SK-N-SH (cell line): ENCODE data around the gene ARFIP1. TPM values are rescaled to one million over a fixed set of nuclear protein-coding genes. Genes with fewer than 3 reads are reported as not detected.

ENCODE experiments used
- CTCF ChIA-PET: fragments of 300-600, 350-600 bp; formaldehyde crosslinking; extraction: SDS; loops from one replicate; lab custom pipeline; 2021; lab: Yijun Ruan, JAX
- POLR2A ChIA-PET: fragments of 350-600 bp; sonication (Branson Sonifier 250); formaldehyde crosslinking; extraction: SDS; loops from one replicate; lab custom pipeline; 2020; ENCODE audit warnings: antibody characterized with exemption, inconsistent platforms; lab: Yijun Ruan, JAX
- DNase-seq: peaks from one replicate; pipeline ENCODE4 v3.0.0; 2012
- H2AFZ ChIP-seq: fragments of 200-600 bp; sonication (generic); 2 replicates; pipeline ENCODE4 v1.8.1; 2016; ENCODE audit warnings: antibody characterized with exemption, mild to moderate bottlenecking, low read depth
- H3F3A ChIP-seq: fragments of 200-600 bp; sonication (generic); replicated peaks from 2 replicates; pipeline ENCODE3; 2016; ENCODE audit warnings: antibody characterized with exemption, mild to moderate bottlenecking; ENCODE audit not compliant: insufficient read depth
- H3K27ac ChIP-seq, 2 experiments: fragments of 200-500 bp in 1 of 2; fragments of 200-600 bp in 1 of 2; sonication (Bioruptor generic) in 1 of 2; sonication (generic), shearing (Covaris generic) in 1 of 2; 2 replicates each; pipeline versions ENCODE4 v1.5.1 to v1.6.1; 2014 to 2016; ENCODE audit warnings: low read depth in 2 of 2, inconsistent platforms in 1 of 2, low read length in 1 of 2, mild to moderate bottlenecking in 1 of 2, mixed read lengths in 1 of 2
- H3K27me3 ChIP-seq: fragments of 200-600 bp; sonication (generic), shearing (Covaris generic); 2 replicates; pipeline ENCODE4 v1.6.1; 2016; ENCODE audit warnings: mixed run types; ENCODE audit not compliant: insufficient read depth
- H3K36me3 ChIP-seq, 2 experiments: fragments of 200-500 bp in 1 of 2; fragments of 200-600 bp in 1 of 2; sonication (Bioruptor generic) in 1 of 2; sonication (generic) in 1 of 2; replicated peaks in 1 of 2; 2 replicates each; pipeline versions ENCODE3 to v1.5.1; 2014 to 2016; ENCODE audit warnings: low read length in 1 of 2, mild to moderate bottlenecking in 1 of 2; ENCODE audit not compliant: insufficient read depth in 2 of 2, control insufficient read depth in 1 of 2
- H3K4me1 ChIP-seq, 2 experiments: fragments of 200-500 bp in 1 of 2; fragments of 200-600 bp in 1 of 2; sonication (Bioruptor generic) in 1 of 2; sonication (generic), shearing (Covaris generic) in 1 of 2; 2 replicates each; pipeline versions ENCODE4 v1.5.1 to v1.6.1; 2014 to 2016; ENCODE audit warnings: low read depth in 1 of 2, low read length in 1 of 2, mixed run types in 1 of 2; ENCODE audit not compliant: insufficient read depth in 2 of 2, control insufficient read depth in 1 of 2
- H3K4me2 ChIP-seq: fragments of 200-600 bp; sonication (generic), shearing (Covaris generic); 2 replicates; pipeline ENCODE4 v1.6.1; 2017; ENCODE audit warnings: mixed run types
- H3K4me3 ChIP-seq, 2 experiments: fragments of 200-500 bp in 1 of 2; fragments of 200-600 bp in 1 of 2; sonication (Bioruptor generic) in 1 of 2; sonication (generic), shearing (Covaris generic) in 1 of 2; 2 replicates each; pipeline versions ENCODE4 v1.5.1 to v1.8.1; 2014 to 2016; ENCODE audit warnings: low read depth in 2 of 2, inconsistent platforms in 1 of 2, low read length in 1 of 2, mild to moderate bottlenecking in 1 of 2, mixed read lengths in 1 of 2, moderate library complexity in 1 of 2
- H3K79me2 ChIP-seq: fragments of 200-600 bp; sonication (generic); 2 replicates; pipeline ENCODE4 v1.8.1; 2017; ENCODE audit warnings: mild to moderate bottlenecking; ENCODE audit not compliant: insufficient read depth
- H3K9ac ChIP-seq: fragments of 200-600 bp; sonication (generic); 2 replicates; pipeline ENCODE4 v1.6.1; 2017; ENCODE audit warnings: mixed run types
- H3K9me2 ChIP-seq: fragments of 200-600 bp; sonication (generic); 2 replicates; pipeline ENCODE4 v1.6.1; 2017; ENCODE audit warnings: mixed run types
- H3K9me3 ChIP-seq: fragments of 200-600 bp; sonication (generic); 2 replicates; pipeline ENCODE4 v1.6.1; 2017; ENCODE audit warnings: mixed run types, mild to moderate bottlenecking, moderate library complexity
- H4K20me1 ChIP-seq: fragments of 200-600 bp; sonication (generic); 2 replicates; pipeline ENCODE4 v1.6.1; 2017; ENCODE audit warnings: mild to moderate bottlenecking, mixed run types; ENCODE audit not compliant: insufficient read depth
- ELF1 ChIP-seq: IDR thresholded peaks from 2 replicates; pipeline ENCODE4 v1.4.0; 2012
- EP300 ChIP-seq, 2 experiments: IDR thresholded peaks; 2 replicates each; pipeline versions ENCODE4 v1.4.0 to v1.6.1; 2012; ENCODE audit warnings: borderline replicate concordance in 1 of 2, low read depth in 1 of 2, low read length in 1 of 2
- EZH2phosphoT487 ChIP-seq: fragments of 200-600 bp; sonication (generic); IDR thresholded peaks from 2 replicates; pipeline ENCODE4 v1.6.1; 2017; ENCODE audit warnings: low read depth, mixed run types, mild to moderate bottlenecking, antibody characterized with exemption, moderate library complexity, borderline replicate concordance
- GABPA ChIP-seq: IDR thresholded peaks from 2 replicates; pipeline ENCODE4 v1.4.0; 2012; ENCODE audit warnings: low read depth, mild to moderate bottlenecking
- MEF2A ChIP-seq: IDR thresholded peaks from 2 replicates; pipeline ENCODE4 v1.4.0; 2012; ENCODE audit warnings: low read depth, borderline replicate concordance
- NRF1 ChIP-seq: IDR thresholded peaks from 2 replicates; pipeline ENCODE4 v1.6.1; 2012; ENCODE audit warnings: low read depth, mild to moderate bottlenecking, low read length
- POLR2AphosphoS5 ChIP-seq: IDR thresholded peaks from 2 replicates; pipeline ENCODE4 v1.6.1; 2012; ENCODE audit warnings: low read depth, low read length
- RFX5 ChIP-seq: IDR thresholded peaks from 2 replicates; pipeline ENCODE4 v1.6.1; 2012; ENCODE audit warnings: mild to moderate bottlenecking, improper control_type of control experiment, low read length
- RXRA ChIP-seq: IDR thresholded peaks from 2 replicates; pipeline ENCODE4 v1.4.0; 2012; ENCODE audit warnings: low read depth, mild to moderate bottlenecking, borderline replicate concordance
- TAF1 ChIP-seq: IDR thresholded peaks from 2 replicates; pipeline ENCODE4 v1.6.1; 2012; ENCODE audit warnings: low read depth, mild to moderate bottlenecking, low read length, moderate library complexity, borderline replicate concordance
- USF2 ChIP-seq: fragments of 150-350 bp; IDR thresholded peaks from 2 replicates; pipeline ENCODE4 v1.6.1; 2017; ENCODE audit warnings: antibody characterized with exemption, low read length, low read depth, borderline replicate concordance
- WGBS: methylation state at CpG from one replicate; pipeline ENCODE4 v1.1.6; 2017; ENCODE audit warnings: low lambda C conversion rate; 5-methylcytosine and 5-hydroxymethylcytosine counted together
- polyA plus RNA-seq, 3 experiments: library from polyadenylated mRNA; depleted of rRNA; stranded (reverse); fragments of >200 nt; gene quantifications; 2 replicates each; pipeline ENCODE4 v1.2.3, GENCODE V29; 2012
- TF ChIP-seq, protein P1 (sequence below): IDR thresholded peaks from 2 replicates; pipeline ENCODE4 v1.4.0; 2012; ENCODE audit warnings: low read depth, borderline replicate concordance
- TF ChIP-seq, protein P2 (sequence below): fragments of 200-600 bp; sonication (generic); IDR thresholded peaks from 2 replicates; pipeline ENCODE4 v1.6.1; 2017; ENCODE audit warnings: antibody characterized with exemption, mild to moderate bottlenecking, moderate library complexity
- TF ChIP-seq, protein P3 (sequence below): IDR thresholded peaks from 2 replicates; pipeline ENCODE4 v1.4.0; 2012; ENCODE audit warnings: low read depth, borderline replicate concordance

Gene ARFIP1
- polyA plus RNA-seq, 1 of the 3 experiments (the other 2 are of a cell fraction) = 15.7 TPM

DNA sequence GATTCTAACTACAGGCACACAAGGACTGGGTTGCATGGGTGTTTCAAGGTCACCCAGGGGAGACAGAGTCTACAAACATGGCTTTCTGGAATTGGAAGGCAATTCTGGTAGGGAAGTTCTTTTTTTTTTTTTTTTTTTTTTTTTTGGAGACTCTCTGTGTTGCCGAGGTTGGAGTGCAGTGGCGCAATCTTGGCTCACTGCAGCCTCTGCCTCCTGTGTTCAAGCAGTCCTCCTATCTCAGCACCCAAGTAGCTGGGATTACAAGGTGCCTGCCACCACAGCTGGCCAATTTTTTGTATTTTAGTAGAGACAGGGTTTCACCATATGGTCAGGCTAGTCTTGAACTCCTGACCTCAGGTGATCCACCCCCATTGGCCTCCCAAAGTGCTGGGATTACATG is 140.1 kb downstream of the ARFIP1 start:
- POLR2A ChIA-PET = no interaction called here
- WGBS = 88% methylated on average over 2 of the region's 2 CpGs
- H3K4me1 ChIP-seq = no peaks in the 10 kb centered on the region
- 0 out of 2 replicates have a peak, but pooled peaks cover 6% of the 10 kb centered on the region for H3K9me3 ChIP-seq
- H3K4me2 ChIP-seq = no peak overlapping the region
- DNase-seq = no peak
- CTCF ChIA-PET = interaction anchor here (3.1 kb wide), 1 partner anchor 165 kb away, joined by 7 read pairs; no protein-coding TSS in a partner anchor
- H3K4me3 ChIP-seq = no peak overlapping the region
- TF ChIP-seq NRF1 (no peak), TAF1 (no peak), EP300 (IDR thresholded peaks at IDR 0.05; ENCODE audit: borderline replicate concordance in 1 of 2, low read depth in 1 of 2, low read length in 1 of 2) (no peak), EZH2phosphoT487 (no peak), GABPA (no peak), MEF2A (no peak)
- TF ChIP-seq, protein P1, sequence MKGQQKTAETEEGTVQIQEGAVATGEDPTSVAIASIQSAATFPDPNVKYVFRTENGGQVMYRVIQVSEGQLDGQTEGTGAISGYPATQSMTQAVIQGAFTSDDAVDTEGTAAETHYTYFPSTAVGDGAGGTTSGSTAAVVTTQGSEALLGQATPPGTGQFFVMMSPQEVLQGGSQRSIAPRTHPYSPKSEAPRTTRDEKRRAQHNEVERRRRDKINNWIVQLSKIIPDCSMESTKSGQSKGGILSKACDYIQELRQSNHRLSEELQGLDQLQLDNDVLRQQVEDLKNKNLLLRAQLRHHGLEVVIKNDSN = no peak
- H3K36me3 ChIP-seq = peaks cover 5 to 10% of the 10 kb centered on the region in 2 experiments
- no peaks in the 10 kb centered on the region for H3F3A ChIP-seq
- H3K9me2 ChIP-seq = no peaks in the 10 kb centered on the region
- H3K79me2 ChIP-seq = no peaks in the 10 kb centered on the region
- H3K9ac ChIP-seq = no peak overlapping the region
- no peaks in the 10 kb centered on the region for H4K20me1 ChIP-seq
- no peak overlapping the region for H2AFZ ChIP-seq
- no peaks in the 10 kb centered on the region for H3K27me3 ChIP-seq
- no peak overlapping the region for H3K27ac ChIP-seq

- Histone ChIP-seq H3K36me3 (peaks cover 5 to 10% of the 10 kb centered on the region in 2 experiments), H4K20me1 (no peaks in the 10 kb centered on the region), H3K9ac (no peak overlapping the region), H3K4me3 (no peak overlapping the region), H2AFZ (no peak overlapping the region), H3K27me3 (no peaks in the 10 kb centered on the region), H3F3A (no peaks in the 10 kb centered on the region), H3K4me1 (no peaks in the 10 kb centered on the region), H3K9me3 (0 out of 2 replicates have a peak, but pooled peaks cover 6% of the 10 kb centered on the region), H3K4me2 (no peak overlapping the region), H3K27ac (no peak overlapping the region), H3K79me2 (no peaks in the 10 kb centered on the region), H3K9me2 (no peaks in the 10 kb centered on the region)
- POLR2A ChIA-PET = no interaction called here
- DNase-seq = no peak
- 0% methylated on average over 1 of the region's 1 CpG for WGBS
- CTCF ChIA-PET = no interaction called here
- TF ChIP-seq, protein P1 = no peak
- TF ChIP-seq POLR2AphosphoS5 (no peak), USF2 (no peak), RXRA (no peak), RFX5 (no peak), ELF1 (no peak), GABPA (no peak)
- TF ChIP-seq, protein P2, sequence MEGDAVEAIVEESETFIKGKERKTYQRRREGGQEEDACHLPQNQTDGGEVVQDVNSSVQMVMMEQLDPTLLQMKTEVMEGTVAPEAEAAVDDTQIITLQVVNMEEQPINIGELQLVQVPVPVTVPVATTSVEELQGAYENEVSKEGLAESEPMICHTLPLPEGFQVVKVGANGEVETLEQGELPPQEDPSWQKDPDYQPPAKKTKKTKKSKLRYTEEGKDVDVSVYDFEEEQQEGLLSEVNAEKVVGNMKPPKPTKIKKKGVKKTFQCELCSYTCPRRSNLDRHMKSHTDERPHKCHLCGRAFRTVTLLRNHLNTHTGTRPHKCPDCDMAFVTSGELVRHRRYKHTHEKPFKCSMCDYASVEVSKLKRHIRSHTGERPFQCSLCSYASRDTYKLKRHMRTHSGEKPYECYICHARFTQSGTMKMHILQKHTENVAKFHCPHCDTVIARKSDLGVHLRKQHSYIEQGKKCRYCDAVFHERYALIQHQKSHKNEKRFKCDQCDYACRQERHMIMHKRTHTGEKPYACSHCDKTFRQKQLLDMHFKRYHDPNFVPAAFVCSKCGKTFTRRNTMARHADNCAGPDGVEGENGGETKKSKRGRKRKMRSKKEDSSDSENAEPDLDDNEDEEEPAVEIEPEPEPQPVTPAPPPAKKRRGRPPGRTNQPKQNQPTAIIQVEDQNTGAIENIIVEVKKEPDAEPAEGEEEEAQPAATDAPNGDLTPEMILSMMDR = no peak
- TF ChIP-seq, protein P3, sequence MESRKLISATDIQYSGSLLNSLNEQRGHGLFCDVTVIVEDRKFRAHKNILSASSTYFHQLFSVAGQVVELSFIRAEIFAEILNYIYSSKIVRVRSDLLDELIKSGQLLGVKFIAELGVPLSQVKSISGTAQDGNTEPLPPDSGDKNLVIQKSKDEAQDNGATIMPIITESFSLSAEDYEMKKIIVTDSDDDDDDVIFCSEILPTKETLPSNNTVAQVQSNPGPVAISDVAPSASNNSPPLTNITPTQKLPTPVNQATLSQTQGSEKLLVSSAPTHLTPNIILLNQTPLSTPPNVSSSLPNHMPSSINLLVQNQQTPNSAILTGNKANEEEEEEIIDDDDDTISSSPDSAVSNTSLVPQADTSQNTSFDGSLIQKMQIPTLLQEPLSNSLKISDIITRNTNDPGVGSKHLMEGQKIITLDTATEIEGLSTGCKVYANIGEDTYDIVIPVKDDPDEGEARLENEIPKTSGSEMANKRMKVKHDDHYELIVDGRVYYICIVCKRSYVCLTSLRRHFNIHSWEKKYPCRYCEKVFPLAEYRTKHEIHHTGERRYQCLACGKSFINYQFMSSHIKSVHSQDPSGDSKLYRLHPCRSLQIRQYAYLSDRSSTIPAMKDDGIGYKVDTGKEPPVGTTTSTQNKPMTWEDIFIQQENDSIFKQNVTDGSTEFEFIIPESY = no peak
- TF ChIP-seq, all 33 proteins: peak for 0
These were observed 141.0 kb downstream of the ARFIP1 start for GRCh38 chr4:152920768-152921167.
